ENCODE data around the gene CHKA.

CHKA gene

DNA sequence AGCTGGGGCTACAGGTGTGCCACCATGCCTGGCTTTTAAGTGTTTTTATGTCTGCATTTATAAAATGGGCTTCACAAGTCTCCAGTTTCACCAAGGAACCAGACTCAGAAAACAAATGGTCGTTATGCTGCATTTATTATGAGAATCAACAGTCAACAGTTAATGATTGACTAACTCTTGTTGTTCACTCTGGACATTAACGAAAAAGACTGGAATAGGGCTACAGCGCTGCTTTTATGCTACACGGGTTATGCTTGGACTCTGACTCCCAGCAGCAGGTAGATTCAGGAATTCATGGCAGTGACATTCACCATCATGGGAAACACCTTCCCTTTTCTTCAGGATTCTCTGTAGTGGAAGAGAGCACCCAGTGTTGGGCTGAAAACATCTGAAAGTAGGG is 44.4 kb upstream of the CHKA start:
- TF ChIP-seq, protein P1, sequence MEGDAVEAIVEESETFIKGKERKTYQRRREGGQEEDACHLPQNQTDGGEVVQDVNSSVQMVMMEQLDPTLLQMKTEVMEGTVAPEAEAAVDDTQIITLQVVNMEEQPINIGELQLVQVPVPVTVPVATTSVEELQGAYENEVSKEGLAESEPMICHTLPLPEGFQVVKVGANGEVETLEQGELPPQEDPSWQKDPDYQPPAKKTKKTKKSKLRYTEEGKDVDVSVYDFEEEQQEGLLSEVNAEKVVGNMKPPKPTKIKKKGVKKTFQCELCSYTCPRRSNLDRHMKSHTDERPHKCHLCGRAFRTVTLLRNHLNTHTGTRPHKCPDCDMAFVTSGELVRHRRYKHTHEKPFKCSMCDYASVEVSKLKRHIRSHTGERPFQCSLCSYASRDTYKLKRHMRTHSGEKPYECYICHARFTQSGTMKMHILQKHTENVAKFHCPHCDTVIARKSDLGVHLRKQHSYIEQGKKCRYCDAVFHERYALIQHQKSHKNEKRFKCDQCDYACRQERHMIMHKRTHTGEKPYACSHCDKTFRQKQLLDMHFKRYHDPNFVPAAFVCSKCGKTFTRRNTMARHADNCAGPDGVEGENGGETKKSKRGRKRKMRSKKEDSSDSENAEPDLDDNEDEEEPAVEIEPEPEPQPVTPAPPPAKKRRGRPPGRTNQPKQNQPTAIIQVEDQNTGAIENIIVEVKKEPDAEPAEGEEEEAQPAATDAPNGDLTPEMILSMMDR (IDR thresholded peaks at IDR 0.05; ENCODE audit: insufficient read depth, low read length, poor library complexity, severe bottlenecking) = no peak
- DNase-seq (ENCODE audit: extremely low read depth, insufficient read length) = no peak
- H3K4me3 ChIP-seq (replicated peaks; ENCODE audit: low read depth, low read length) = no peak overlapping the region
- H3K36me3 ChIP-seq (ENCODE audit: control insufficient read depth, insufficient read depth, low read length) = peaks cover 14% of the 10 kb centered on the region
- H3K27me3 ChIP-seq (replicated peaks; ENCODE audit: control insufficient read depth, insufficient read depth, low read length) = no peaks in the 10 kb centered on the region

DNA sequence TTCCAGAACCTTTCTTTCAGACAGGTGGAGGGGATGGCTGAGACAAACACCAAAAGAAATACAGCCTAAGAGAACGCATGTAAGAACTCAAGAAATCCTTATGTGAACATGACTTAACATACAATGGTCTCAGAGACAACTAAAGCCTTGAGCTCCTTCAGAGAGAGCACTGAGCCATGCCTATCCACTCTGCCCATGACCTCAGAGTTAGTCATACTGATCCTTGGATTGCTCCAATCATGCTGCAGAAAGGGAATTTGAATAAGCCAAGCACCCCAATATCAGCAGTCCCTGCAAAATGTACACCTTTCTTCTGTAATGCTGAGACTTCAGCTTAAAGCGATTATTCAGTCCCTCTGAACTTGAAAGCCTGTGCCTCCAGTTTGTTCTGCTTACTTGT is 43.2 kb upstream of the CHKA start:
- DNase-seq (ENCODE audit: extremely low read depth, insufficient read length) = no peak
- TF ChIP-seq, protein P1 (IDR thresholded peaks at IDR 0.05; ENCODE audit: insufficient read depth, low read length, poor library complexity, severe bottlenecking) = no peak
- Histone ChIP-seq H3K4me3 (replicated peaks; ENCODE audit: low read depth, low read length) (no peak overlapping the region), H3K27me3 (replicated peaks; ENCODE audit: control insufficient read depth, insufficient read depth, low read length) (no peaks in the 10 kb centered on the region), H3K36me3 (ENCODE audit: control insufficient read depth, insufficient read depth, low read length) (peaks cover 12% of the 10 kb centered on the region)

DNA sequence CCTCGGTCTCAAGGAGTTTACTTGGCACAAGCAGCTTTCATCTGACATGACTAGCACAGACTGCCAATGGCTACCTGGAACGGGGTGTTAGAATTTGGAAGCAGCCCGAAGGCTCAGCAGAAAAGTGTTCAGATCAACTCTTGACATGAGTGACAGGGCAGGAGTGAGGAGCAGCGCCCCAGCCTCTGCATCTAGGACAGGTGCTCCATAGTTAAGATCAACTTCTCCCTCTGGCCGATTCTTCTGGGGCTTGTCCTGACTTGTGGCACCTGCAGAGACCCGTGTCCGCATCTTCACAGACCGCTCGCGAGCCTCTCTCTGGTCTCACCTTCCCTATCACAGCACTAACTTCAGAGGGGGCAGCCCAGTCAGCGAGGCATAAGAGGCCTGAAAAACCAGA is 42.5 kb upstream of the CHKA start:
- no peak for DNase-seq (ENCODE audit: extremely low read depth, insufficient read length)
- Histone ChIP-seq H3K27me3 (replicated peaks; ENCODE audit: control insufficient read depth, insufficient read depth, low read length) (no peaks in the 10 kb centered on the region), H3K4me3 (replicated peaks; ENCODE audit: low read depth, low read length) (no peak overlapping the region), H3K36me3 (ENCODE audit: control insufficient read depth, insufficient read depth, low read length) (peaks cover 10% of the 10 kb centered on the region)
- TF ChIP-seq, protein P1 (IDR thresholded peaks at IDR 0.05; ENCODE audit: insufficient read depth, low read length, poor library complexity, severe bottlenecking) = no peak

DNA sequence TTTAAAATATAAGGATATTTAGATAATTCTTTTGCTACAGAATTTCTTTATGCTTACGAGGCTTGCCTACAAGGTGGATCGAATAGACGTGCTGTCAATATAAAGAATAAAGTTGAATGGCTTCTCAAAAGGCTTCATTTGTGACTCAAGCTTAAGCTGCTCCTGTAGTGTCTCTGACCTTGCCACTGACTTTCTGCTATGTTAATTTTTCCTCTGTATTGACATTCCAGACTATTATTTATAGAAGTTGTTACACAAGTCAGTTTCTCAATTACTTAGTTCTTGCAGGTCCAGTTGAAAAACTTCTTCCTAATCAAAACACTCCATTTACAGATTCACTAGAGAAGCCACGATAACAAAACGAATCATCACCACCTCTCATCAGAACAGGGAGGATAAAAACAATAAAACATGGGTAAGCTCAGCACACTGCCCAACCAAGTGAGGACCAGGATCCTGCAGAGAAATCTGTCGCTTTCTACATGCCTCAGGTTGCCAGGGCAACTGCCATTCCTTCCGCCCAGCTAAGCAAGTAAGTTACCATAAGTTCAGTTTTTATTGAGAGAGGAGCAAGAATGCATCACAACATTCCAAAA is 39.0 kb upstream of the CHKA start:
- no peaks in the 10 kb centered on the region for H3K36me3 ChIP-seq (ENCODE audit: control insufficient read depth, insufficient read depth, low read length)
- TF ChIP-seq, protein P1 (IDR thresholded peaks at IDR 0.05; ENCODE audit: insufficient read depth, low read length, poor library complexity, severe bottlenecking) = no peak
- no peak for DNase-seq (ENCODE audit: extremely low read depth, insufficient read length)
- H3K4me3 ChIP-seq (replicated peaks; ENCODE audit: low read depth, low read length) = no peak overlapping the region
- no peaks in the 10 kb centered on the region for H3K27me3 ChIP-seq (replicated peaks; ENCODE audit: control insufficient read depth, insufficient read depth, low read length)

DNA sequence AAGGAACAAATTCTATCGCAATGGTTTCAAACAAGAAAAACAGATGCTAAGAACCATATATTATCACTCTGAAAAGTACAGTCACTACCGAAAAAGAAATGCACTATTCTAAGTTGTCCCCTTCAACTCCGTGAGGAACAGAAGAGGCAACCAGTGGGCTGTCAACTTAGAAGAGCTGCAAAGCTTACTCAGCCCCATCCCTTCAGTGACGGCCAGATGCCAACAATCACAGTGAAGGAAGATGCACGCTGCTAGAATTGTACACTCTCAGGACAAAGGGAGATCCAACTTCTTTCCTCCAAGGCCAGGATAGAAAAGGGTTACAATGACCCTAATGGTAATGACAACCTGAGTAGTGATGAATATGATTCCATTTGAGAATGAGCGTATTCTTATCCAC is 38.5 kb upstream of the CHKA start:
- TF ChIP-seq, protein P1 (IDR thresholded peaks at IDR 0.05; ENCODE audit: insufficient read depth, low read length, poor library complexity, severe bottlenecking) = no peak
- Histone ChIP-seq H3K36me3 (ENCODE audit: control insufficient read depth, insufficient read depth, low read length) (no peaks in the 10 kb centered on the region), H3K4me3 (replicated peaks; ENCODE audit: low read depth, low read length) (no peak overlapping the region), H3K27me3 (replicated peaks; ENCODE audit: control insufficient read depth, insufficient read depth, low read length) (no peaks in the 10 kb centered on the region)
- no peak for DNase-seq (ENCODE audit: extremely low read depth, insufficient read length)

DNA sequence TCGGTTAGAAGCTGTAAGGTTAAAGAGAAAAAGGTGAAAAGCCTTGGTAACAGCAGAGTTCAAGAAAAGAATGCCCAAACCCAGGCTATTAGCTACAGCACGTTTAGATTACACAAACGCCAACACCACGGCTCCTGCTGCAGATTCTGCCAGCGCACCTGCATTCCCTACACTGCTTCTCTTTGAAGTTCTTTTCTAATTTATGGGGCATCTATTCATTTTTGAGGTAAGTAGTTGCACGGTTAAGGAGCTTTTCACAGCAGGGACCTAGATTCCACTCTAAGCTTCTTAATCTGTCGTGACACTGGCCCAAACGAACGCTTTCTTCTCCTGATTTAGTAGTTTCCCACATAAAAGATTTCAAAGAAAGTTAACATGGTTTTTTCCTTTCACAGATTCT is 38.0 kb upstream of the CHKA start:
- no peak for DNase-seq (ENCODE audit: extremely low read depth, insufficient read length)
- TF ChIP-seq, protein P1 (IDR thresholded peaks at IDR 0.05; ENCODE audit: insufficient read depth, low read length, poor library complexity, severe bottlenecking) = no peak
- H3K27me3 ChIP-seq (replicated peaks; ENCODE audit: control insufficient read depth, insufficient read depth, low read length) = no peaks in the 10 kb centered on the region
- H3K4me3 ChIP-seq (replicated peaks; ENCODE audit: low read depth, low read length) = no peak overlapping the region
- no peaks in the 10 kb centered on the region for H3K36me3 ChIP-seq (ENCODE audit: control insufficient read depth, insufficient read depth, low read length)
